K562 (cell line): Measurements from ENCODE around the gene MEA1. TPM values are rescaled to one million over a fixed set of nuclear protein-coding genes. Genes with fewer than 3 reads are reported as not detected.

ENCODE experiments used
- ATAC-seq: fragments of 200-7000 bp; cut with Tn5 transposase; 3 replicates; pipeline ENCODE4 v1.9.1; 2020; ENCODE audit warnings: moderate library complexity
- BruUV-seq: library from RNA; stranded (reverse); fragments of 400-500 nt; replicated peaks from 2 replicates; lab custom pipeline; 2021; lab: Mats Ljungman, UMichigan
- CTCF ChIA-PET: fragments of 300-600 bp; formaldehyde crosslinking; extraction: SDS; loops from one replicate; lab custom pipeline; 2021; ENCODE audit warnings: low intra/inter-chr PET ratio; lab: Yijun Ruan, JAX
- POLR2A ChIA-PET: fragments of 300-600, 350-650 bp; sonication (Branson Sonifier 250); formaldehyde crosslinking; extraction: SDS; loops from one replicate; lab custom pipeline; 2021; ENCODE audit warnings: antibody characterized with exemption, inconsistent platforms; lab: Yijun Ruan, JAX
- DNase-seq, 4 experiments: peaks; one replicate each; pipeline versions ENCODE4 v3.0.0 to v3.0.0-alpha.2; 2011 to 2018; ENCODE audit warnings: low spot score in 3 of 4, mixed read lengths in 3 of 4; ENCODE audit errors: extremely low read depth in 1 of 4
- FAIRE-seq: peaks from 2 replicates; lab custom pipeline; 2011; peaks lifted over from hg19 to GRCh38; lab: Jason Lieb, UNC
- H2AFZ ChIP-seq: 2 replicates; pipeline ENCODE4 v1.6.0; 2011; ENCODE audit warnings: low read depth, low read length, control low read depth, inconsistent platforms
- H3K27ac ChIP-seq: fragments of 200-600 bp; 3 replicates; pipeline ENCODE4 v1.8.0; 2011; ENCODE audit warnings: low read depth, mild to moderate bottlenecking, control low read depth, inconsistent platforms, low read length, moderate library complexity, mixed read lengths; ENCODE audit errors: extremely low read depth
- H3K27me3 ChIP-seq, 2 experiments: fragments of 300-600 bp in 1 of 2; 2 replicates in 1 of 2; 3 replicates in 1 of 2; pipeline versions ENCODE4 v1.6.0 to v1.8.0; 2011; ENCODE audit warnings: inconsistent platforms in 2 of 2, low read length in 2 of 2, mild to moderate bottlenecking in 1 of 2, mixed read lengths in 1 of 2, moderate library complexity in 1 of 2; ENCODE audit not compliant: control insufficient read depth in 2 of 2, insufficient read depth in 2 of 2
- H3K36me3 ChIP-seq: fragments of 300-600 bp; 3 replicates; pipeline ENCODE4 v1.8.0; 2011; ENCODE audit warnings: mild to moderate bottlenecking, low read length, inconsistent platforms; ENCODE audit not compliant: control insufficient read depth, insufficient read depth
- H3K4me1 ChIP-seq, 2 experiments: fragments of 200-600 bp in 1 of 2; replicated peaks in 1 of 2; 2 replicates in 1 of 2; 3 replicates in 1 of 2; pipeline versions ENCODE4 v1.5.1 to v1.8.0; 2011; ENCODE audit warnings: inconsistent platforms in 2 of 2, low read length in 2 of 2, mild to moderate bottlenecking in 1 of 2, mixed read lengths in 1 of 2, moderate library complexity in 1 of 2; ENCODE audit not compliant: control insufficient read depth in 2 of 2, insufficient read depth in 2 of 2
- H3K4me2 ChIP-seq: 2 replicates; pipeline ENCODE4 v1.6.1; 2011; ENCODE audit warnings: low read length, control low read depth, inconsistent platforms, mixed read lengths; ENCODE audit not compliant: insufficient read depth
- H3K4me3 ChIP-seq: fragments of 200-600 bp; sonication (generic), shearing (Covaris generic); 2 replicates; pipeline ENCODE4 v1.5.1; 2016; ENCODE audit warnings: control low read depth, inconsistent platforms
- H3K79me2 ChIP-seq: fragments of 200-600 bp; 3 replicates; pipeline ENCODE4 v1.8.0; 2011; ENCODE audit warnings: low read length, inconsistent platforms; ENCODE audit not compliant: control insufficient read depth, insufficient read depth
- H3K9ac ChIP-seq, 2 experiments: 2 replicates each; pipeline versions ENCODE4 v1.6.0 to v1.6.1; 2011; ENCODE audit warnings: low read depth in 2 of 2, low read length in 2 of 2, control low read depth in 1 of 2, inconsistent platforms in 1 of 2, mild to moderate bottlenecking in 1 of 2, mixed read lengths in 1 of 2; ENCODE audit not compliant: insufficient read depth in 1 of 2
- H3K9me1 ChIP-seq: one replicate; pipeline ENCODE4 v1.6.0; 2011; ENCODE audit warnings: inconsistent platforms, mild to moderate bottlenecking, low read length, moderate library complexity; ENCODE audit not compliant: control insufficient read depth, insufficient read depth
- H3K9me3 ChIP-seq: replicated peaks from 2 replicates; pipeline ENCODE4 v1.5.1; 2011; ENCODE audit warnings: low read depth, low read length, inconsistent platforms; ENCODE audit not compliant: control insufficient read depth, insufficient read depth
- H4K20me1 ChIP-seq: replicated peaks from 2 replicates; pipeline ENCODE4 v1.6.1; 2011; ENCODE audit warnings: low read length, inconsistent platforms, mixed read lengths; ENCODE audit not compliant: control insufficient read depth, insufficient read depth
- CBFA2T3 ChIP-seq: fragments of 450-650 bp; IDR thresholded peaks from 2 replicates; pipeline ENCODE4 v1.6.1; 2017
- ERF ChIP-seq: fragments of 450-650 bp; formaldehyde crosslinking; IDR thresholded peaks from 2 replicates; pipeline ENCODE4 v1.4.0; 2020; ENCODE audit warnings: mild to moderate bottlenecking, mixed read lengths
- FOXP1 ChIP-seq: sonication (generic); formaldehyde crosslinking; IDR thresholded peaks from 2 replicates; pipeline ENCODE4 v1.8.0; 2022; ENCODE audit warnings: mild to moderate bottlenecking, missing genetic modification reagents
- POLR2G ChIP-seq: fragments of 200-400 bp; formaldehyde crosslinking; IDR thresholded peaks from 2 replicates; pipeline ENCODE4 v1.6.1; 2017; ENCODE audit warnings: low read depth, mild to moderate bottlenecking, antibody characterized with exemption, low read length, moderate library complexity
- RBFOX2 ChIP-seq: fragments of 200-400 bp; formaldehyde crosslinking; IDR thresholded peaks from 2 replicates; pipeline ENCODE4 v1.6.1; 2017; ENCODE audit warnings: low read depth, mild to moderate bottlenecking, low read length, moderate library complexity
- SRSF3 ChIP-seq: fragments of 200-400 bp; formaldehyde crosslinking; IDR thresholded peaks from 2 replicates; pipeline ENCODE4 v1.6.1; 2016; ENCODE audit warnings: mild to moderate bottlenecking, low read length, moderate library complexity; ENCODE audit not compliant: insufficient read depth
- ZNF316 ChIP-seq: fragments of 450-650 bp; IDR thresholded peaks from 2 replicates; pipeline ENCODE4 v1.6.1; 2016
- ZNF445 ChIP-seq: fragments of 250-450 bp; sonication (Bioruptor Pico); IDR thresholded peaks from 2 replicates; pipeline ENCODE4 v1.4.0; 2020; ENCODE audit warnings: low read depth, mild to moderate bottlenecking, moderate library complexity
- WGBS: fragments of 100-300 bp; shearing (Covaris generic); methylation state at CpG from one replicate; pipeline ENCODE4 v1.1.6; 2016; ENCODE audit warnings: low coverage, mixed read lengths; ENCODE audit not compliant: insufficient coverage; ENCODE audit errors: missing lambda C conversion rate; 5-methylcytosine and 5-hydroxymethylcytosine counted together
- in situ Hi-C: fragments of 300-500 bp; cut with MboI; formaldehyde crosslinking; loops from 4 replicates; pipeline ENCODE4 v1.15.0; 2018; ENCODE audit warnings: inconsistent platforms, mixed read lengths
- intact Hi-C: fragments of 100-400 bp; cut with micrococcal nuclease; formaldehyde crosslinking; loops from 2 replicates; pipeline ENCODE4 v1.14.2; 2022
- polyA plus RNA-seq, 8 experiments: library from polyadenylated mRNA; depleted of rRNA in 4 of 8; stranded (reverse) in 5 of 8; unstranded in 3 of 8; fragments of >200 nt; fragmentation: Nextera tagmentation in 2 of 8; fragmentation: Illumina TruSeq in 1 of 8; extraction: Ambion mirVana in 2 of 8; extraction: Trizol in 1 of 8; gene quantifications; 2 replicates each; pipeline versions ENCODE4 v1.2.1 to v1.2.3, GENCODE V29; 2011 to 2014; ENCODE audit warnings: inconsistent platforms in 1 of 8, missing spikeins in 1 of 8
- total RNA-seq, 7 experiments: library from RNA; depleted of rRNA in 6 of 7; stranded (reverse); fragments of >200 nt in 6 of 7; fragmentation: Illumina TruSeq in 2 of 7; extraction: Trizol in 2 of 7; gene quantifications; 2 replicates each; pipeline versions ENCODE4 v1.2.1 to v1.2.3, GENCODE V29; 2011 to 2021; ENCODE audit warnings: low replicate concordance in 1 of 7
- TF ChIP-seq, protein P1 (sequence below), 2 experiments: fragments of 450-650 bp; IDR thresholded peaks; 2 replicates each; pipeline ENCODE4 v1.6.1; 2016; ENCODE audit warnings: mild to moderate bottlenecking in 2 of 2, borderline replicate concordance in 1 of 2, low read depth in 1 of 2, moderate library complexity in 1 of 2
- TF ChIP-seq, protein P2 (sequence below): fragments of 250-450 bp; sonication (Bioruptor Pico); IDR thresholded peaks from 2 replicates; pipeline ENCODE4 v1.8.0; 2021; ENCODE audit warnings: moderate library complexity, mild to moderate bottlenecking, inconsistent platforms
- TF ChIP-seq, protein P3 (sequence below): fragments of 250-450 bp; sonication (Bioruptor Pico); IDR thresholded peaks from 2 replicates; pipeline ENCODE4 v1.5.0; 2021; ENCODE audit warnings: mild to moderate bottlenecking, borderline replicate concordance

MEA1 gene
- total and polyA plus RNA-seq, 9 of the 15 experiments (the other 6 are each of a cell fraction or from before 2014, with no cell fraction given): 86.8 to 210 (median 152) TPM

DNA sequence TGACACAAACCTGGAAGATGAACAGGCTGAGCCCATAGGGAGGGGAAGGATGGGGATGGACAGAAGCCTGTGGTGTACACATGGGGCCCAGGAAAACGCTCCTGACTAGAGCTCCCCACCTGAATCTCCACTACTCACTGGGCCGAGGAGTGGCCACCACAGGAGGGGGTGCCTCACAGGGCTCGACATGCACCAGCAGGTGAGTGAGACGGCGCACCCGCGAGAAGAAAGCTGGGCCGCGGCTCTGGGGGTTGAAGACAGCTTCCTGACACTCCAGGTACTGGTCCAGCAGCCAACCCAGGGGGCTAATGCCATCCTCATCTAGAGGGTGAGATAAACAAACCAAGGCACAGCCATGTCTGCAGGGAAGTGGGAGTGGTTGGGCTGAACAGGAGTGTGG is 29.6 kb upstream of the MEA1 start:
- ChIA-PET POLR2A (interaction anchor here (1.2 to 2.5 kb wide), 3 partner anchors 9 to 11 kb away, joined by 5 to 12 read pairs (median 10); partner anchors contain the start of gene CUL7), CTCF (no interaction called here)
- Histone ChIP-seq H3K27ac (no peak overlapping the region), H3K4me1 (peaks cover 0 to 7% of the 10 kb centered on the region in 2 experiments; a peak in 3 of 5 replicates), H3K9ac (peak overlapping the region in 1 of 2 experiments; percentile 0; a peak in 1 of 4 replicates), H3K9me3 (no peaks in the 10 kb centered on the region), H3K9me1 (peaks cover 9% of the 10 kb centered on the region), H3K27me3 (no peaks in the 10 kb centered on the region), H4K20me1 (no peaks in the 10 kb centered on the region), H3K4me3 (no peak overlapping the region), H2AFZ (no peak overlapping the region), H3K79me2 (no peaks in the 10 kb centered on the region), H3K4me2 (no peak overlapping the region), H3K36me3 (peaks cover 75% of the 10 kb centered on the region; the same call in 2 of the 3 replicates)
- no TSS peak for BruUV-seq
- ATAC-seq: no peak
- 87% methylated on average over 9 of the region's 9 CpGs for WGBS
- no peak for FAIRE-seq
- DNase-seq: no peak
- in situ Hi-C loops (no loop called here), intact Hi-C loops (no loop called here)
- TF ChIP-seq, protein P1, sequence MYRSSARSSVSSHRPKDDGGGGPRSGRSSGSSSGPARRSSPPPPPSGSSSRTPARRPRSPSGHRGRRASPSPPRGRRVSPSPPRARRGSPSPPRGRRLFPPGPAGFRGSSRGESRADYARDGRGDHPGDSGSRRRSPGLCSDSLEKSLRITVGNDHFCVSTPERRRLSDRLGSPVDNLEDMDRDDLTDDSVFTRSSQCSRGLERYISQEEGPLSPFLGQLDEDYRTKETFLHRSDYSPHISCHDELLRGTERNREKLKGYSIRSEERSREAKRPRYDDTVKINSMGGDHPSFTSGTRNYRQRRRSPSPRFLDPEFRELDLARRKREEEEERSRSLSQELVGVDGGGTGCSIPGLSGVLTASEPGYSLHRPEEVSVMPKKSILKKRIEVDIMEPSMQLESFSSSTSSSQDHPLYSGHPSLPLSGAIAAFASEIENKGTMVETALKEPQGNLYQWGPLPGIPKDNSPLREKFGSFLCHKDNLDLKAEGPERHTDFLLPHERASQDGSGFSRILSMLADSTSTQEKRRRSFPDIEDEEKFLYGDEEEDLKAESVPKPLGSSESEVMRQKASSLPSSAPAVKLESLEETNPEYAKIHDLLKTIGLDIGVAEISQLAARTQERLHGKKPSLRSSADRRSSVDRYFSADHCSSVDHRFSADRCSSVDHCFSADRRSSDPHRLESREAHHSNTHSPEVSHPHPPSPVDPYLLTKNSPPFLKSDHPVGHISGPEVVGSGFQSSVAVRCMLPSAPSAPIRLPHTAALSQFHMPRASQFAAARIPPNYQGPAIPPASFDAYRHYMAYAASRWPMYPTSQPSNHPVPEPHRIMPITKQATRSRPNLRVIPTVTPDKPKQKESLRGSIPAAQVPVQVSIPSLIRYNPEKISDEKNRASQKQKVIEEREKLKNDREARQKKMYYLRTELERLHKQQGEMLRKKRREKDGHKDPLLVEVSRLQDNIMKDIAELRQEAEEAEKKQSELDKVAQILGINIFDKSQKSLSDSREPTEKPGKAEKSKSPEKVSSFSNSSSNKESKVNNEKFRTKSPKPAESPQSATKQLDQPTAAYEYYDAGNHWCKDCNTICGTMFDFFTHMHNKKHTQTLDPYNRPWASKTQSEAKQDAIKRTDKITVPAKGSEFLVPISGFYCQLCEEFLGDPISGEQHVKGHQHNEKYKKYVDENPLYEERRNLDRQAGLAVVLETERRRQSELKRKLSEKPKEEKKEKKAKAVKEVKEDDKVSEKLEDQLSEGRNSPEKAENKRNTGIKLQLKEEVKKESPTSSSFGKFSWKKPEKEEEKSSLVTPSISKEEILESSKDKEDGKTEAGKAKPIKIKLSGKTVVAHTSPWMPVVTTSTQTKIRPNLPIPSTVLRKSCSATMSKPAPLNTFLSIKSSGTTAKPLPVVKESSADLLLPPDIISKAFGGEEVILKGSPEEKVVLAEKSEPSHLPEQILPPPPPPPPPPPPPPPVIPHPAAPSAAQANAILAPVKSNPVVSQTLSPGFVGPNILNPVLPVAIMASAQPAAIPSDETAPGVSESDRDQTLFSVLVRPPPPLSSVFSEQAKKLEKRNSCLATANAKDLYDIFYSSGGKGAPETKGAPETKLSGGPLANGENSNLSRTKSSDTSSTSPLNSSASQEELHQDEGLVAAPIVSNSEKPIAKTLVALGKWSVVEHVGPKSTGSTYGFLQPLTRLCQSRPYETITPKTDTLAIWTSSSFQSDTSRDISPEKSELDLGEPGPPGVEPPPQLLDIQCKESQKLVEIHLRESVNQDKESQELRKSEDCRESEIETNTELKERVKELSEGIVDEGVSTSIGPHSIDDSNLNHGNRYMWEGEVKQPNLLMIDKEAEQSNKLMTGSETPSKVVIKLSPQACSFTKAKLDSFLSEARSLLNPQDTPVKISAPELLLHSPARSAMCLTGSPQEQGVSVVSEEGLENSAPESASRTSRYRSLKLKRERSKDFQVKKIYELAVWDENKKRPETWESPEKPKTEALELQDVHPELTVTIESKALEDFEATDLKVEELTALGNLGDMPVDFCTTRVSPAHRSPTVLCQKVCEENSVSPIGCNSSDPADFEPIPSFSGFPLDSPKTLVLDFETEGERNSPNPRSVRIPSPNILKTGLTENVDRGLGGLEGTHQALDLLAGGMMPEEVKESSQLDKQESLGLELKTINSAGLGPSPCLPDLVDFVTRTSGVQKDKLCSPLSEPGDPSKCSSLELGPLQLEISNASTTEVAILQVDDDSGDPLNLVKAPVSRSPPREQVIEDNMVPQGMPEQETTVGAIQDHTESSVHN (IDR thresholded peaks at IDR 0.05; ENCODE audit: borderline replicate concordance in 1 of 2, low read depth in 1 of 2): no peak
- TF ChIP-seq RBFOX2 (0 out of 2 replicates have a peak, but pooled peaks have one; percentile 6), CBFA2T3 (no peak), ZNF316 (no peak), ERF (CRISPR knock-in tag) (no peak), POLR2G (0 out of 2 replicates have a peak, but pooled peaks have one; percentile 34), ZNF445 (CRISPR knock-in tag) (no peak), FOXP1 (CRISPR knock-in tag) (no peak), SRSF3 (no peak)
- TF ChIP-seq, protein P2, sequence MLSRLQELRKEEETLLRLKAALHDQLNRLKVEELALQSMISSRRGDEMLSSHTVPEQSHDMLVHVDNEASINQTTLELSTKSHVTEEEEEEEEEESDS: no peak
- TF ChIP-seq, protein P3, sequence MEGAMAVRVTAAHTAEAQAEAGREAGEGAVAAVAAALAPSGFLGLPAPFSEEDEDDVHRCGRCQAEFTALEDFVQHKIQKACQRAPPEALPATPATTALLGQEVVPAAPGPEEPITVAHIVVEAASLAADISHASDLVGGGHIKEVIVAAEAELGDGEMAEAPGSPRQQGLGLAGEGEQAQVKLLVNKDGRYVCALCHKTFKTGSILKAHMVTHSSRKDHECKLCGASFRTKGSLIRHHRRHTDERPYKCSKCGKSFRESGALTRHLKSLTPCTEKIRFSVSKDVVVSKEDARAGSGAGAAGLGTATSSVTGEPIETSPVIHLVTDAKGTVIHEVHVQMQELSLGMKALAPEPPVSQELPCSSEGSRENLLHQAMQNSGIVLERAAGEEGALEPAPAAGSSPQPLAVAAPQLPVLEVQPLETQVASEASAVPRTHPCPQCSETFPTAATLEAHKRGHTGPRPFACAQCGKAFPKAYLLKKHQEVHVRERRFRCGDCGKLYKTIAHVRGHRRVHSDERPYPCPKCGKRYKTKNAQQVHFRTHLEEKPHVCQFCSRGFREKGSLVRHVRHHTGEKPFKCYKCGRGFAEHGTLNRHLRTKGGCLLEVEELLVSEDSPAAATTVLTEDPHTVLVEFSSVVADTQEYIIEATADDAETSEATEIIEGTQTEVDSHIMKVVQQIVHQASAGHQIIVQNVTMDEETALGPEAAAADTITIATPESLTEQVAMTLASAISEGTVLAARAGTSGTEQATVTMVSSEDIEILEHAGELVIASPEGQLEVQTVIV (CRISPR knock-in tag): no peak
